NCI-H1048 (cell line): ENCODE data around the gene ROBO3.

Source experiments
- DNase-seq: peaks from one replicate; lab custom pipeline; 2025; lab: John Stamatoyannopoulos, UW

ROBO3 gene, protein sequence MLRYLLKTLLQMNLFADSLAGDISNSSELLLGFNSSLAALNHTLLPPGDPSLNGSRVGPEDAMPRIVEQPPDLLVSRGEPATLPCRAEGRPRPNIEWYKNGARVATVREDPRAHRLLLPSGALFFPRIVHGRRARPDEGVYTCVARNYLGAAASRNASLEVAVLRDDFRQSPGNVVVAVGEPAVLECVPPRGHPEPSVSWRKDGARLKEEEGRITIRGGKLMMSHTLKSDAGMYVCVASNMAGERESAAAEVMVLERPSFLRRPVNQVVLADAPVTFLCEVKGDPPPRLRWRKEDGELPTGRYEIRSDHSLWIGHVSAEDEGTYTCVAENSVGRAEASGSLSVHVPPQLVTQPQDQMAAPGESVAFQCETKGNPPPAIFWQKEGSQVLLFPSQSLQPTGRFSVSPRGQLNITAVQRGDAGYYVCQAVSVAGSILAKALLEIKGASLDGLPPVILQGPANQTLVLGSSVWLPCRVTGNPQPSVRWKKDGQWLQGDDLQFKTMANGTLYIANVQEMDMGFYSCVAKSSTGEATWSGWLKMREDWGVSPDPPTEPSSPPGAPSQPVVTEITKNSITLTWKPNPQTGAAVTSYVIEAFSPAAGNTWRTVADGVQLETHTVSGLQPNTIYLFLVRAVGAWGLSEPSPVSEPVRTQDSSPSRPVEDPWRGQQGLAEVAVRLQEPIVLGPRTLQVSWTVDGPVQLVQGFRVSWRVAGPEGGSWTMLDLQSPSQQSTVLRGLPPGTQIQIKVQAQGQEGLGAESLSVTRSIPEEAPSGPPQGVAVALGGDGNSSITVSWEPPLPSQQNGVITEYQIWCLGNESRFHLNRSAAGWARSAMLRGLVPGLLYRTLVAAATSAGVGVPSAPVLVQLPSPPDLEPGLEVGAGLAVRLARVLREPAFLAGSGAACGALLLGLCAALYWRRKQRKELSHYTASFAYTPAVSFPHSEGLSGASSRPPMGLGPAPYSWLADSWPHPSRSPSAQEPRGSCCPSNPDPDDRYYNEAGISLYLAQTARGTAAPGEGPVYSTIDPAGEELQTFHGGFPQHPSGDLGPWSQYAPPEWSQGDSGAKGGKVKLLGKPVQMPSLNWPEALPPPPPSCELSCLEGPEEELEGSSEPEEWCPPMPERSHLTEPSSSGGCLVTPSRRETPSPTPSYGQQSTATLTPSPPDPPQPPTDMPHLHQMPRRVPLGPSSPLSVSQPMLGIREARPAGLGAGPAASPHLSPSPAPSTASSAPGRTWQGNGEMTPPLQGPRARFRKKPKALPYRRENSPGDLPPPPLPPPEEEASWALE (N-terminal part only)

GRCh38 chr11:124865181-124865901, at the start of gene ROBO3:
Gene ROBO3, plus strand, starts transcription at chr11:124865432. Its CDS starts 146 bp downstream, at chr11:124865578.
- no peak for DNase-seq

DNA sequence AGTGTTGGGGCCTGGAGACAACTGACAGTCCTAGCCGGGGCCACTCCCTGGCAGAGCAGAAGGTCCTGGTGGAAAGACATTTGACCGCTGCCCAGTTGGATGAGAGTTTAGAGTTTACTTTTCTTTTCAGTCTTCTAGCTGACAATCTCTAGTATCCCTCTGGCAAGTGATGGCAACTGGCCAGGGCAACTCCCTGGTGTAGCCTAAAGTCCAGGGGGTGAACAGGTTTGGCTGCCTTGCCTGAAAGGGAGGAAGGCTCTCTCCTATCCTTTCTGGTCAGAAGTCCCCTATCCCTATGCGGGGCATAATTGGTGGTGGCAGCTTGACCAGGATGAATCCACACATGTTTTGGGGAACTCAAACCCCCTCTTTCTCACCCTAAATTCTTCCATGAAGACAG, 48.2 kb upstream of the ROBO3 start:
- DNase-seq = no peak

DNA sequence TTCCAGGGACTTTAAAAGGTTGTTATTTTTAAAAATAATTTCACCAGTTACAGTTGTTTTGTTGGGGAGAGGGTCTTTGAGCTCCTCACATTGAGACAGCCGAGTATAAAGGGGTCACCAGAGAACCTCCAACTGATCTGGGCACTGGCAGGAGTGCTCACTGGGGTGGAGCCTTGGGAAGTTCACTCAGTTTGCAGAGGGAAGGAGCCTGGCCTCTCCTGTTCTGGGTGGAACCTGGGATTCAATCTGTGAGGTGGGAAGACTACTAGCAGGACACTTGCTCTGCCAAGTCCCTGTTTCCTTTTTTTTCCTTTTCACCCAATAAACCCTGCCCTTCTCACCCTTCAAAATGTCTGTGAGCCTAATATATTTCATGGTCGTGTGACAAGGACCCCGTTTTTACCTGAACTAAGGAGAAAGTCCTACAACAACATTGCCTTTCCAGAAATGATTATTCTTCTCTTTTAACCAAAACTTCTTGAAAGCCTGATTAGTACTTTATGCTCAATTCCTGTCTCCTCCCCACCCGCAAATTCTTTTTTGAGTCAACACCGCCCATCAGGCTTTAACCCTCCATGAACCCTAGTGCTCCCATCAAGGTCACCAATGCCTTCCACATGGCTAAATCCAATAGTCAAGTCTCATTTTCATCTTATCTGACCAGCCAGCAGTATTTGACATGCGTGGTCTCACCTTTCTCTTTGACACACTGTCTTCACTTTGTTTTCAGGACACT, 43.1 kb upstream of the ROBO3 start:
- DNase-seq = no peak

DNA sequence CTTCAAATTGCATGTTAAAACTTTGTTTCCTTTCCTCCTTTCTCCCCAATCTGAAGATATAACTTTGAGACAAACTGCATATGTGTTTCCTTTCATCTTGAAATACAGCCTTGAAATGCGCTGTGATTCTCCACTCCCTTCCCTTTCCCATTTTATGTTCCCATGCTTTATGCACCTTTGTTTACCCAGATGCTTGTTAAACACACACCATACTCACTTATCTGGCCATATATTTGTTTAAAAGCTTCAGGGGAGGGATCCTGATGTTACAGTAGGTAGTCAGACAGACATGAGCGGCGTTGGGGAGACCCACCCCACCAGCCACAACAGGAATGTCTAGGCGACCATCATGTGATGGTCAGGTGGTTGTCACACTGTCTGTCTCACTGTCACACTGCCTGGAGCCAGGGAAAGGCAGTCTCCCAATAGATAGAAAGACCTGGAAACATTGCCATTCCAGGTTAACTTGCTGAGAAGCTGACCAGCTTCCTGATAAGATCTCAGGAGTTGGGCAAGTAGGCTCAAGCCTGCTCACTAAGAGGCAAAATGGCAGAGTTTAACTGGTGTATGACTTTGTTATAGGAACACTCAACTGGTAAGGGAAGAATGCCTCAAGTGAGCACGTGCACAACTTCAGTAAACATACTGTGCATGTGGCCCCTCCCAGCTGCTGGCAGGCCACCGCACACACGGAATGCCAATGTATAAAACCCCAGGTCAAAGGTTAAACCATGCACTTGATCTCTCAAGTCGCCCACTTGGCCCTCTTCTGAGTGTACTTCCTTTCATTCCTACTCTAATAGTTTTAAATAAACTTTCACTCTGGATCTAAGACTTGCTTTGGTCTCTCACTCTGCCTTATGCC, 41.5 kb upstream of the ROBO3 start:
- no peak for DNase-seq

DNA sequence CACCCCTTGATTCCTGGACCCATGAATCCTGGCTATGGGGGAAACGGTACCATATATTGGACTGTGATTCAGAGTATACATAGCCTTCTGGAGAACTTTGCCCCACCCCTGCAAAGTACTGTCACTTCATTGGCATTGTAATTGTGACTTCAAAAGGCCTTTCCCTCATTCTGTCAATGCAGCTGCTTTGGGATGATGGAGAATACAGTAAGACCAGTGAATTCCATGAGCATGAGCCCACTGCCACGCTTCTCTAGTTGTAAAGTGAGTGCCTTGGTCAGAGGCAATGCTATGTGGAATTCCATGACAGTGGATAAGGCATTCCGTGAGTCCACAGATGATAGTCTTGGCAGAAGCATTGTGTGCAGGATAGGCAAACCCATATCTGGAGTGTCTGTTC, 39.4 kb upstream of the ROBO3 start:
- no peak for DNase-seq

DNA sequence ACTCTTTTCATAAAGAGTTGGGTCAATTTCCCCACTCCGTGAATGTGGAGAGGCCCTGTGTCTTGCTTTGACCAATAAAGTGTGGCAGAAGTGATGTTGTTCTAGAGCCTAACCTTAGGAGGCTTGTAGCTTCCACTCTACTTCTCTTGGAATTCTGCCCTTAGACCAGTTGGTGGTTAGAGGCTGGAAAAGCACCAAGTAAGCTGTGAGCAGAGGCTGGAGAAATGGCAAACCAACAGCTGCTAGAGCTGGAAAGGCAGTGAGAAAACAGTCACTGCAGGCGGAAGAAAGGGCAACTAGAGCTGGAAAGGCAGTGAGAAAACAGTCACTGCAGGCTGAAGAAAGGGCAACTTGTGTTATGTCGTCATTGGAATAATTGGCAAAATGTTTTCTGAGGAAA, 35.2 kb upstream of the ROBO3 start:
- no peak for DNase-seq

DNA sequence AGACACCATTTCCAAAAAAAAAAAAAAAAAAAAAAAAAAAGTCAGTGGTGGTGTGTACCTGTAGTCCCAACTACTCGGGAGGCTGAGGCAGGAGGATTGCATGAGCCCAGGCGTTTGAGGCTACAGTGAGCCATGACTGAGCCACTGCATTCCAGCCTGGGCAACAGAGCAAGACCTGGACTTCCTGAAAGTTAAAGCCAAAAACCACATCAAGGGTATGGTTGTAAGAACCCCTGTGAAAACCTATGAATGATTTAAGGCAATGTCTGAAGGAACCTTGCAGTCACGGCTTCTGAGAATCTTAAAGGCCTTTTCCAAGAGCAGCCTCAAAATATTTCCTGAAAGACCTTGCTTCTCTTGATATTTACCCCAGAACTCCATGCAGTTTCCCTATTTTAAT, 34.5 kb upstream of the ROBO3 start:
- no peak for DNase-seq

DNA sequence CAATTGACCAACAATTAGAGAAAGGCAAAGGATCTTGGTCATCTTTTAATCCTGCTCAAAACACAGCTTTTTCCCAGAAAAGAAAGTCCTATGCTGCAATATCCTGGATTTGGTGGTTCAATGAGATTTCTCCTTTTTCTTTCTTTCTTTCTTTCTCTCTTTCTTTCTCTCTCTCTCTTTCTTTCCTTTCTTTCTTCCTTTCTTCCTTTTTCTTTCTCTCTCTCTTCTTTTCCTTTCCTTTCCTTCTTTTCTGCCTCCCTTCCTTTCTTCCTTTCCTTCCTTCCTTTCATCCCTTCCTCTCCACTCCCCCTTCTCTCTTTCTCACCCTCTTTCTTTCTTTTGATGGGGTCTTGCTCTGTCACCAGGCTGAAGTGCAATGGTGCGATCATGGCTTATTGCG, 33.3 kb upstream of the ROBO3 start:
- DNase-seq = no peak

DNA sequence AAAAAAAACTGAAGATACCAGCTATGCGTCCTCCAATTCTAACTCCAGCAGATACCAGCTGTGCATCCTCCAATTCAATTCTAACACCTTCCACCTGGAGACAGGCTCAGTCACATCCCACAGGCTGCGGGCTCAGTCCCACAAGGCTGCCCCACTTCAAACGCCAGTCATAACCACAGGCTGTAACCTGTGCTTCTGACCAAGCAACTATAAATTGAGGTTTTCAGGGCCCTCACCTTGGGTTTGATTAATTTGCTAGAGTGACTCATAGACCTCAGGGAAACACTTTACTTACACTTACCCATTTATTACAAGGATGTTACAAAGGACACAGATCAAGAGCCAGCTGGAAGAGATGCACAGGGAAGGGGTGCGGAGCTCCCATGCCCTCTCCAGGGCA, 32.7 kb upstream of the ROBO3 start:
- DNase-seq = no peak

DNA sequence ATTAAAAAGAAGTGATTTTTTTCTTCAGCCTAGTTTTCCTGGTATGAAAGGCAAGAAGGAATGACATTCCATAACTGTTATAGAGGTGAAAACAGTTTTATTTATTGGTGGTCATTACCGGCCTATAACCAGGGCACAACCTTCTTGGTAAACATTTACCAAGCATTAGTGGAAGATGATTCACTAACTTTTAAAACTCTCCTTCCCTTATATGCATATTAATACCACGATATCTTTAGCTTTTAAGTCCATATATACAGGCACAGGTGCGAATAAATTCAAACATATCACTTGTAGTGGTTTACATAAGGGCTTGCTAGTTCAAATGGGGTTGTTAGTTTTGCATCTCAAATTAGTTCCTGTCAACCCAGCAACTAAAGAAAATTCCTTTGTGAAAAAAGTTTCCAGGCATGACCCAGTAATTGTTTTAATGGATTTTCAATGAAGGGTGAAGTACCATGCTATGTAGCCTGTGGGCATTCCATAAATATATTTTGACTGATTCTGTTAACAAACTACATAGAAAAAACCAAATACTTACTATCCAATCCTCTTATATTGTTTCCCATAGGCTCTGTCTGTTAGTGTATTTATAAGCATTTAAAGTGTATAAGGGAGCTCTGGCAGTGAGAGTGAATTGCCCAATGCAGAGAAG, 30.6 kb upstream of the ROBO3 start:
- DNase-seq = no peak

DNA sequence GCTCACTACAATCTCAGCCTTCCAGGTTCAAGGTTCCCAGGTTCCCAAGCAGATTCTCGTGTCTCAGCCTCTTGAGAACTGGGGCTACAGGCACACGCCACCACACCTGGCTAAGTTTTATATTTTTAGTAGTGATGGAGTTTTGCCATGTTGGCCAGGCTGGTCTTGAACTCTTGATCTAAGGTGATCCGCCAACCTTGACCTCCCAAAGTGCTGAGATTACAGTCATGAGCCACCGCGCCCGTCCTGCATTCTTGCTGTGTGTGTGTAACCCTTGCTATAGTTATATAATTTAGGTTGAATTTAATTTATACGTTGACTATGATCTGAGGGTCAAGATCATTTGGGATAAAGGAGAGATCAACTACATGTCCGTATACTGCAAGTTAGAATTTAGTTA, 29.3 kb upstream of the ROBO3 start:
- DNase-seq = no peak

- DNase-seq = no peak
Observed at GRCh38 chr11:124837491-124837856, 27.8 kb upstream of the ROBO3 start.

GRCh38 chr11:124838805-124839127, 26.5 kb upstream of the ROBO3 start:
- no peak for DNase-seq

DNA sequence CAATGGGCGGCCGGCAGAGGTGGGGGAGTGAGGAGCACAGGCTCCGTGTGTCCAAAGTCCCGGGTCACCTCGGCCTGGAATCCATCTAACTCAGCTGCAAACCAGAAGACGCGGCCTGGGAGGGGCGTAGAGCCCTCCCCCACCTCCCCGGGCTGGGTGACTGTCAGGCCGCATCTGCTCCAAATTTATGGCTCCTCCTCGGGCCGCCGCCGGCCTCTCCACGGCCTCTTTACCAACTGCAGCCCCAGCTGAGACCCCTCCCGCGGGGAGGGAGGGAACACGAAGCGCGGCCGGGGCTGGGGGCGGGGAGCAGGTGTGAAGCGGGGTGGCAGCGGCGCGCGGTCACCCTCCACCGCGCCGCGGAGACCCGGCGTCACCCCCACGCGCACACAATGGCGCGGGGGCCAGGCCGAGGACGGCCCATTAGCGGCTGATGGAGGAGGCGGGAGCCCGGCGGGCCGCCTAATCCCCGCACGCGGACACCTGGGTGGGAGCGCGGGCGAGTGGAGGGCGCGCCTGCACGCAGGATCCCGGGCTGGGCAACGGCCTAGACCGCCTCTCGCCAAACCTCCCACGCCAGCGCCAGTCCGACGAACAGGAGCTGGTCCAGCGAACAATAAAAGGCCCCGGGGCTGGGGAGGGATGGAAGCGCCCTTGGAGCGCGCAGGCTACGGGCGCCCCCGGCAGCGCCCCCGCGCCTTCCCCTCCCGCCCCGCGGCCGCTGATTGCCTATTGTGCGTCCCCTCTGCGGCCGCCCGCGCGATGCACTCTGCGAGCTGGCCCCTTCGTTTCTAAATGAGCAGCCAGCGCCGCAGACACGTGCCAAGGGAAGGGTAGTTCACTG, 25.9 kb upstream of the ROBO3 start:
- DNase-seq = no peak

DNA sequence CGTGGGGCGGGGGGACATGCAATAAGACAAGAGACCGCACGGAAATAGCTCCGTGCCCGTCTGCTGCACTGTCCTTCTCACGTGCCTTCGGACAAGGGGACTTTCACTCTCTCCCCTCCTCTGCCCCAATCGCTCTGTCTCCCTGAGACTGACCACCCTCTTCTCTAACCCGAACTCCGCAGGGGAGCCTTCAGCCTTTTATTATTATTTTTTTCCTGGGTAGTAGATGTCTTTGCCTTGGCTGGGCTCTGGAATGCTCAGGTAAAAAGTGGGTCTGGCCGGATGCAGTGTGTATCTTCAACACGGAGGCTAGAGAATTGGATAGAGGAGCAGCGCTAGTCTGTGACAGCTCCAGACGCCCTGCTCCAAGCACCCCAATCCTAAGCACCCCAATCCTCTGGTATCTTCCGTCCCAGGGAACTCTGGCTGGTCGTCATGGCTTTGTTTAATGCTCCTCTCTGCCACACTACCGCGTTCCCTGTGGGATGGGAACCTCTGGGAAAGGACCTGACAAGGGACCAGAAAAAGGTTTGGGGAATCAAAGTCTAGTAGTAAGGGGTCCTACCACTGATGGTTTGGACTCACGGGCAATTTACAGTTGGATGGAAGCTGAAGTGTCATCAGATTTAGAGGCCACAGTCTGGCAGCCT, 25.1 kb upstream of the ROBO3 start:
- DNase-seq = no peak

GRCh38 chr11:124840666-124841065, 24.6 kb upstream of the ROBO3 start:
- no peak for DNase-seq

- DNase-seq = no peak
Observed at GRCh38 chr11:124841201-124841600, 24.0 kb upstream of the ROBO3 start.

DNA sequence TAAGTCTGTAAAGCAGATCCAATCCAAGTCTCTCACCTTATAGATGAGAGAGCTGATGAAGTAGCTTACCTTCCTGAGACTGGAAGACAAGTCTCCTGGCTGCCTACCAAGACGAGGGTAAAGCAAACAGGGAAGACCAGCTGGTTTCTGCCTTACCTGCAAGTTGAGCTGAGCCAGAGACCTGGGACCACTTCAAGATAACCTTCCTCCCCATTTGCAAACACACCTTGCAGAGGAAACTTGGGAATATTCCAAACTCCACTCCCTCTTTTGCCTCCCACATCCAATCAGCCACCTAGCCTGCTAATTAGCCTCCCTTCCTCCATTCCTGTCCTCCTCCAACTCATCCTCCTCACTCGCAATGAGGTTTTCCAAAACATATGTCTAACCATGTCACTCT, 23.4 kb upstream of the ROBO3 start:
- no peak for DNase-seq
